Cerebellar nuclear complex (tissue), 1 donor: ENCODE results near the gene IGF2BP3.

Experiments used
- DNase-seq, 2 experiments: peaks; one replicate each; lab custom pipeline; 2025; lab: John Stamatoyannopoulos, UW

IGF2BP3 gene

GRCh38 chr7:23472046-23472445 is 1.8 kb upstream of the IGF2BP3 start:
- DNase-seq: no peak

- DNase-seq: no peak
Observed at GRCh38 chr7:23471106-23471859, 992 bp upstream of the IGF2BP3 start.

- DNase-seq: no peak
Observed at GRCh38 chr7:23469961-23470250, 385 bp downstream of the IGF2BP3 start.

GRCh38 chr7:23469150-23469960 is 936 bp downstream of the IGF2BP3 start:
- DNase-seq: no peak

GRCh38 chr7:23468526-23469149 is 1.7 kb downstream of the IGF2BP3 start:
- no peak for DNase-seq

GRCh38 chr7:23467806-23468525 is 2.3 kb downstream of the IGF2BP3 start:
- DNase-seq: no peak

GRCh38 chr7:23467291-23467805 is 2.9 kb downstream of the IGF2BP3 start:
- DNase-seq: no peak

- no peak for DNase-seq
Observed at GRCh38 chr7:23462846-23463245, 7.4 kb downstream of the IGF2BP3 start.

GRCh38 chr7:23458044-23458443 is 12.2 kb downstream of the IGF2BP3 start:
- no peak for DNase-seq

- DNase-seq: no peak
Observed at GRCh38 chr7:23456093-23456492, 14.2 kb downstream of the IGF2BP3 start.

GRCh38 chr7:23454881-23455526 is 15.3 kb downstream of the IGF2BP3 start:
- no peak for DNase-seq

- no peak for DNase-seq
Observed at GRCh38 chr7:23450518-23450917, 19.8 kb downstream of the IGF2BP3 start.

- DNase-seq: no peak
Observed at GRCh38 chr7:23449941-23450340, 20.4 kb downstream of the IGF2BP3 start.

- no peak for DNase-seq
Observed at GRCh38 chr7:23445326-23445725, 25.0 kb downstream of the IGF2BP3 start.

GRCh38 chr7:23443974-23444373 is 26.3 kb downstream of the IGF2BP3 start:
- DNase-seq: no peak

- DNase-seq: no peak
Observed at GRCh38 chr7:23438171-23438570, 32.1 kb downstream of the IGF2BP3 start.

GRCh38 chr7:23434147-23434917 is 36.0 kb downstream of the IGF2BP3 start:
- DNase-seq: no peak

- no peak for DNase-seq
Observed at GRCh38 chr7:23431702-23432199, 38.5 kb downstream of the IGF2BP3 start.

- no peak for DNase-seq
Observed at GRCh38 chr7:23430893-23431259, 39.4 kb downstream of the IGF2BP3 start.

GRCh38 chr7:23426876-23427275 is 43.4 kb downstream of the IGF2BP3 start:
- DNase-seq: no peak

- no peak for DNase-seq
Observed at GRCh38 chr7:23422909-23423308, 47.4 kb downstream of the IGF2BP3 start.
